HL-60/S4 treated with phorbol 12-myristate 13-acetate at 8.2 ng/mL for 4 days and 3 days (cell line): ENCODE data around the gene ZNF823.
"Not testable (repeated sequence)": the region's sequence is repeated elsewhere in the genome, so short reads cannot be mapped to it uniquely, and the experiment has no call there.

Experiments
- in situ Hi-C: fragments of 300-500 bp; cut with MboI; formaldehyde crosslinking; loops from 2 replicates; pipeline ENCODE4 v1.15.0; 2022; ENCODE audit warnings: low sequenced_read_pairs

ZNF823 gene

GRCh38 chr19:11738746-11739620, at the start of gene ZNF823:
TSS of gene ZNF823 (minus strand) at chr19:11738946. CDS start at chr19:11738819, 127 bp downstream.
- in situ Hi-C loops, result no loop called here

GRCh38 chr19:11787536-11787935, 48.8 kb upstream of the ZNF823 start:
- in situ Hi-C loops, result no loop called here

GRCh38 chr19:11784356-11784755, 45.6 kb upstream of the ZNF823 start:
- in situ Hi-C loops, result no loop called here

- in situ Hi-C loops, result no loop called here
Measured at GRCh38 chr19:11783767-11784166, 45.0 kb upstream of the ZNF823 start.

DNA sequence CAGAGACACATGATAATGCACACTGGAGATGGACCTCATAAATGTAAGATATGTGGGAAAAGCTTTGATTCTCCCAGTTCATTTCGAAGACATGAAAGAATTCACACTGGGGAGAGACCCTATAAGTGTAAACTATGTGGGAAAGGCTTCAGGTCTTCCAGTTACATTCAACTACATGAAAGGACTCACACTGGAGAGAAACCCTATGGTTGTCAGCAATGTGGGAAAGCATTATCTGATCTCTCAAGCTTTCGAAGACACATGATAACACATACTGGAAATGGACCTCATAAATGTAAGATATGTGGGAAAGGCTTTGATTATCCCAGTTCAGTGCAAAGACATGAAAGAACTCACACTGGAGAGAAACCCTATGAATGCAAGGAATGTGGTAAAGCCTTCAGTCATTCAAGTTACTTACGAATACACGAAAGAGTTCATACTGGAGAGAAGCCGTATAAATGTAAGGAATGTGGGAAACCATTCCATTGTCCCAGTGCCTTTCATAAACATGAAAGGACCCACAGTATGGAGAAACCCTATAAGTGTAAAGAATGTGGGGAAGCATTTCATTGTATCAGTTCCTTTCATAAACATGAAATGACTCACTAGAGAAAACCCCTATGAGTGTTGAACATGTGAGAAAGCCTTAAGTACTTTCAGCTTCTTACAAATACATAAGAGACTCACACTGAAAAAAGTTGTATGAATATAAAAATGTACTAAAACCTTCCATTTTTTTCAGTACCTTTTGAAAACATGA, 42.7 kb upstream of the ZNF823 start:
- in situ Hi-C loops, result no loop called here

DNA sequence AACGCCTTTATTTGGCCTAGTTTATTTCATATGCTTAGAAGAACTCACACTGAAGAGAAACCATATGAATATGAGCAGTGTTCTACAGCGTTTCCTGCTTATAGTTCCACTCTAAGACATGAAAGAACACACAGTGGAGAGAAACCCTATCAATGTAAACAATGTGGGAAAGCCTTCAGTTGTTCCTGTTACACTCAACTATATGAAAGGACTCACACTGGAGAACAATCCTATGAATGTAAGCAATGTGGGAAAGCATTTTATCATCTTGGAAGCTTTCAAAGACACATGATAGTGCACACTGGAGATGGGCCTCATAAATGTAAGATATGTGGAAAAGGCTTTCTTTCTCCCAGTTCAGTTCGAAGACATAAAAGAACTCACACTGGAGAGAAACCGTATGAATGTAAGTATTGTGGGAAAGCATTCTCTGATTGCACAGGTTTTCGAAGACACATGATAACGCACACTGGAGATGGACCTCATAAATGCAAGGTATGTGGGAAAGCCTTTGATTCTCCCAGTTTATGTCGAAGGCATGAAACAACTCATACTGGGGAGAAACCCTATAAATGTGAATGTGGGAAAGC, 41.8 kb upstream of the ZNF823 start:
- in situ Hi-C loops, result no loop called here

DNA sequence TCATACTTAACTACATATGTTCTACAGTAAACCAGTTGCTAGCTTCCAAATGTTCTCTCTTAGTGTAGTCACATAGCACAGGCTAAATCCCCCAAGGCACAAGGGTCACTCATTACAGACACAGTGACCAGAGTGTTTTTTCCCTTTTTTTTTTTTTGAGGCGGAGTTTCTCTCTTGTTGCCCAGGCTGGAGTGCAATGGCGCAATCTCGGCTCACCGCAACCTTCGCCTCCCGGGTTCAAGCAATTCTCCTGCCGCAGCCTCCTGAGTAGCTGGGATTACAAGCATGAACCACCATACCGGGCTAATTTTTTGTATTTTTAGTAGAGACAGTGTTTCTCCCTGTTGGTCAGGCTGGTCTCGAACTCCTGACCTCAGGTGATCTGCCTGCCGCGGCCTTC, 37.9 kb upstream of the ZNF823 start:
- in situ Hi-C loops, result not testable (repeated sequence)

- in situ Hi-C loops, result not testable (repeated sequence)
Measured at GRCh38 chr19:11771520-11771919, 32.8 kb upstream of the ZNF823 start.

- in situ Hi-C loops, result no loop called here
Measured at GRCh38 chr19:11769995-11770394, 31.2 kb upstream of the ZNF823 start.

DNA sequence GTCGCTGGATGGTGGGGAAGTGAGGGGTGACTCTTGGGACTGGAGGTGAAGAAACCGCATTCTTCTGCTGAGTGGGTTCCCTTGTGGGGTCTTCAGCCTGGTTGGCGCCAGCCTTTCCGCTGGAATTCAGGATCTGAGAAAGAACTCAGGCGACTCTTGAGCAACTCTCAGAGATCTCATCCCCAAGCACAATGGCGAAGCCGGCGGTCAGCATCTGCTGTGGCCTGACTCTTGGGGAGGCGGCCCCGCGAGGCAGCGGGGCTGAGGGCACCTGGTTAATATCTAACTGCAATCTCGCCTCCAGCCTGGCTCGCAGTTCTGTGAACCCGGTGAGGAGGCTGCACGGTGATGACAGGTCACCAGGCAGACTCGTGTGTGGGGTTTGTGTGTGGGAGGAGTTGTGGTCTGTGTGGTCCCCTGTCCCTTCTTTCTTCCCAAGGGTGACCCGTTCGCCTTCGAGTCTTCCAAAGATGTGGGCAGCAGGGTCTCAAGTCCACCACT, 28.9 kb upstream of the ZNF823 start:
- in situ Hi-C loops, result no loop called here

DNA sequence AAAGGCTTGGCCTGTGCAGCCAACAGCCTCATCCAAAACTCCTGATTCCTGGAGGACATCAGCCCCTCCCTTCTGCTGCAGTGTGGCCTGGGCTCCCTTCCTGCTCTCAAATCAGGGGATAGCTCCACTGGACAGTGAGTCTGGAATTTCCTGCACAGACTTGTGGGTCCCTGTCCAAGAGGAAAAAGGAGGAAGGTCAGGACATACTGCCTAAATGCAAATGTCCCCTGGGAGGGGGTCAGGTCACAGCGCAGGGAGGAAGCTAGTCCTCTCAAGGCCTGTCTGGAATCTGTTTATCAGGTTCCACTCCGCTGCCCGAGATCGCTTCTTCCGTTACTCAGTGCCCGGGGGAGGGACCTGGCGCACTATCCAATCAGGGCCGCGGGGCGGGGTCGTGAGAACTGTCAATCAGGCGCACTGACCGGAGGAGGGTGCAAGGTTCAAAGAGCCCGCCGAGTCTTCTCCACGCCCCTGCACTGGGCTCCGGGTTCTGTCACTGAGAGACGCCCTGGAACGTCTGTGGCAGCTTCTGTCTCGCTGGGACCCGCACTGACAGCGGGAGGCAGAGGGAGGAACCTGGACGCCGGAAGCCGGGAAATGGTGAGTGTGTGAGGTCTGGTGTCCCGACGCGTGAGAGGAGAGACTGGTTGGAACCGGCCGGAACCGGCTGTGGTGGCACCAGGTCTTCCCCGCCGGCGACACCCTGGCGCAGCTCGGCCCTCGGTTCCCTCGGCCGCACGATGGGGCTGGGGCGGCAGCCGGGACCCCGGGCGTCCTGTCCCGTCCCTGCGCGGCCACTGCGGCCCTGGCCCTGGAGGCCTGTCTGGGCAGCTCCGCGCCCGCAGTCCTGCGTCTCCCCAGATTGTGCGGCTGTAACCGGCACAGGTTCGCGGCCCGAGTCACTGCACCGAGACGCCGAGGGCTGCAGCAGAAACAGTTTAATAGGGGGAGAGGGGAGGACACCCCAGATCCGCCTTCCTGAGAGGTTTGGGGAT, 28.1 kb upstream of the ZNF823 start, which contains the start of gene ZNF441:
Gene ZNF441 (plus strand): TSS at position 404 of the 995 bp plus-strand sequence. CDS start 194 bp downstream, at position 598.
- in situ Hi-C loops, result no loop called here

DNA sequence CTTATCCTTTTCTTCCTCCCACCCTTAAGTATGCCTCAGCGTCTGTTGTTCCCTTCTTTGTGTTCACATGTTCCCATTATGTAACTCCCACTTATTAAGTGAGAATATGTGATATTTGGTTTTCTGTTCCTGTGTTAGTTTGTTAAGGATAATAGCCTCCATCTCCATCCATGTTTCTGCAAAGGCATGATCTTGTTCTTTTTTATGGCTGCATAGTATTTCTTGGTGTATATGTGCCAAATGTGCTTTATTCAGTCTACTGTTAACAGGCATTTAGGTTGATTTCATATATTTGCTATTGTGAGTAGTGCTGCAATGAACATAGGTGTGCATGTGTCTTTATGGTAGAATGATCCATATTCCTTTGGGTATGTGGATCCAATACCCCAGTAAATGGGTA, 24.9 kb upstream of the ZNF823 start:
- in situ Hi-C loops, result no loop called here

GRCh38 chr19:11763117-11763516, 24.4 kb upstream of the ZNF823 start:
- in situ Hi-C loops, result no loop called here

- in situ Hi-C loops, result no loop called here
Measured at GRCh38 chr19:11759805-11760204, 21.1 kb upstream of the ZNF823 start.

GRCh38 chr19:11756965-11757364, 18.2 kb upstream of the ZNF823 start:
- in situ Hi-C loops, result no loop called here

DNA sequence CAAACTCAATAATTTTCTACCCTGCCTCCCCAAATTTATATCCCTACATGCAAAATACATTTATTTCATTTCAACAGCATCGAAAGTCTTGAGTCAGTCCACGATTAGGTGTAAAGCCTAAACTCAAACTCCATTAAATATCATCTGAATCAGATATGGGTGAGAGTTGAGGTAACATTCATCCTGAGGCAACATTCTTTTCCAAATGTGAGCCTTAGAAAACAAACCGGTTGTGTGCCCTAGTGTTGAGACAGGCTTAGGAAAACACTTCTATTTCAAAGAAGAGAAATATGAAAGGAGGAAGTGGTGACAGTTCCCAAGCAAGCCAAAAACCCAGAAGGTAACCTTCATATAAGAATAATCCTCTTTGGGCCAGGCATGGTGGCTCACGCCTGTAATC, 15.9 kb upstream of the ZNF823 start:
- in situ Hi-C loops, result no loop called here

DNA sequence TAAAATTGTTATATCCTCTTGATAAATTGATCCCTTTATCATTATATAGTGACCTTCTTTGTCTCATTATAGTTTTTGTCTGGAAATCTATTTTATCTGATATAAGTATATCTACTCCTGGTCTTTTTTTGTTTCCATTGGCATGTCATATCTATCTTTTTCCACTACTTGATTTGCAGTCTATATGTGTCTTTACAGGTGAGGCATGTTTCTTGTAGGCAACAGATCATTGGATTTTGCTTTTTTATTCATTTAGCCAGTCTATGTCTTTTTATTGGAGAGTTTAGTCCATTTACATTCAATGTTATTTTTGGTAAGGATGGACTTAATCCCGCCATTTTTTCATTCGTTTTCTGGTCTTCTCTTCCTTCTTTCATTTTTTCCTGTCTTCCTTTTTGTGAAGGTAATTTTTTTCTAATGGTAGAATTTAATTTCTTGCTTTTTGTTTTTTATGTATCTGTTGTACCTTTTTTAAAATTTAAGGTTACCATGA, 13.5 kb upstream of the ZNF823 start:
- in situ Hi-C loops, result no loop called here

DNA sequence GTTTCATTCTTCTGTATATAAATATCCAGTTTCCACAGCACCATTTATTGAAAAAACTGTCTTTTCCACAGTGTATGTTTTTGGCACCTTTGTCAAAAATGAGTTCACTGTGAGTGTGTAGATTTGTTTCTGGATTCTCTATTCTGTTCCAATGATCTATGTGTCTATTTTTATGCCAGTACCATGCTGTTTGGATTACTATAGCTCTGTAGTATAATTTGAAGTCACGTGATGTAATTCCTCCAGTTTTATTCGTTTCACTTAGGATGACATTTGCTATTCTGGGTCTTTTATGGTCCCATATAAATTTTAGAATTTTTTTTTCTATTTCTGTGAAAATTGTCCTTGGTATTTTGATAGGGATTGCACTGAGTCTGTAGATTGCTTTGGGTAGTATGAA, 11.0 kb upstream of the ZNF823 start:
- in situ Hi-C loops, result no loop called here

DNA sequence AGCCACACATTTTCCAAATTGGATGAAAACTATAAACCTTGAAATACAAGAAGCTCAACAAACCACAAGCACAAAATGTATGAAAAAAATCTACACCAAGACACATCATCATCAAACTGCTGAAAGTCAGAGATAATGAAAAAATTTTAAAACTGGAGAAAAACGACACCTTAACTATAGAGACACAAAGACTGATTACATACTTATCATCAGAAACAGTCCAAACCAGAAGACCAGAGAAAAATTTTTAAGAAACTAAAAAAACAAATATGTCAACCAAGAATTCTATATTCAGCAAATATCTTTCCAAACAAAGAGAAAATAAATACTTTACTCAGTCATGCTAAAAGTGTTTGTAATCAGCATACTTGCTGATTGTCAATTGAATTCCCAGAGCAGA, 8.5 kb upstream of the ZNF823 start:
- in situ Hi-C loops, result no loop called here

DNA sequence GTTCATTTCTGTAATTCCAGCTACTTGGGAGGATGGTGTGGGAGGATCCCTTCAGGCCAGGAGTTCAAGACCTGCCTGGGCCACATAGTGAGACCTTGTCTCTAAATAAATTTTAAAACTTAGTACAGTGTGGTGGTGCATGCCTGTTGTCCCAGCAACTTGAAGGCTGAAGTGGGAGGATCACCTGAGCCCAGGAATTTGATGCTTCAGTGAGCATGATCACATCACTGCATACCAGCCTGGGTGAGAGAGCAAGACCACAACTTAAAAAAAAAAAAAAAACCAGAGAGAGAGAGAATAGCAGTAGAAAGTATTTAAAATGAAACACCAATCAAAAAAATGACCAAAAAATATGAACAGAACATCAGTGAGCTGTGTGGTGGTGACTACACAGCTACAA, 7.1 kb upstream of the ZNF823 start:
- in situ Hi-C loops, result no loop called here
